Astrocyte of the cerebellum (primary cell): Measurements from ENCODE around the gene CLIP4.

ENCODE experiments used
- DNase-seq: peaks from one replicate; pipeline ENCODE4 v3.0.0-alpha.2; 2011; ENCODE audit warnings: low read depth
- H3K4me3 ChIP-seq: 2 replicates; pipeline ENCODE4 v1.5.1; 2011; ENCODE audit warnings: mild to moderate bottlenecking, low read depth, low read length, moderate library complexity
- CTCF ChIP-seq: IDR thresholded peaks from 2 replicates; pipeline ENCODE4 v1.5.1; 2012; ENCODE audit warnings: low read length, low read depth, moderate library complexity, mild to moderate bottlenecking; ENCODE audit errors: missing control alignments
- in situ Hi-C: cut with HindIII; loops from 2 replicates; pipeline ENCODE4 v1.10.0; 2017; ENCODE audit warnings: low sequenced_read_pairs

The CLIP4 gene

GRCh38 chr2:29110916-29111535 lies 4.2 kb upstream of the CLIP4 start:
- H3K4me3 ChIP-seq, result no peak overlapping the region
- TF ChIP-seq CTCF, result no peak
- no peak for DNase-seq
- in situ Hi-C loops, result no loop called here

GRCh38 chr2:29112379-29112778 lies 2.8 kb upstream of the CLIP4 start:
- H3K4me3 ChIP-seq, result no peak overlapping the region
- no peak for DNase-seq
- in situ Hi-C loops, result no loop called here
- TF ChIP-seq CTCF, result no peak

GRCh38 chr2:29113027-29113686 lies 2.1 kb upstream of the CLIP4 start:
- H3K4me3 ChIP-seq, result no peak overlapping the region
- no peak for DNase-seq
- in situ Hi-C loops, result no loop called here
- no peak for TF ChIP-seq CTCF

- H3K4me3 ChIP-seq, result no peak overlapping the region
- TF ChIP-seq CTCF, result no peak
- in situ Hi-C loops, result no loop called here
- no peak for DNase-seq
Measured at GRCh38 chr2:29113891-29114321, 1.3 kb upstream of the CLIP4 start.

GRCh38 chr2:29114586-29114945 lies 649 bp upstream of the CLIP4 start:
- no peak for DNase-seq
- TF ChIP-seq CTCF, result no peak
- peak overlapping the region; percentile 57 for H3K4me3 ChIP-seq
- in situ Hi-C loops, result no loop called here

GRCh38 chr2:29115797-29116781 lies 874 bp downstream of the CLIP4 start:
- in situ Hi-C loops, result no loop called here
- no peak for TF ChIP-seq CTCF
- DNase-seq, result peak; percentile 79
- H3K4me3 ChIP-seq, result peak overlapping the region; percentile 57
